ENCODE results near the gene CTSW. TPM values are rescaled to one million over a fixed set of nuclear protein-coding genes. Genes with fewer than 3 reads are reported as not detected.
A peak's percentile ranks its signal among the peaks of the same experiment; 100 is the strongest.

CTSW gene
- total RNA-seq, 1 donor from 2014 or later: 17.2 TPM

GRCh38 chr11:65868907-65869306 lies 10.7 kb upstream of the CTSW start:
- intact Hi-C loops (cut with DNase I): no loop called here
- no peak for ATAC-seq
- no peak for DNase-seq
- H3K27me3 ChIP-seq: no peaks in the 10 kb centered on the region
- no peaks in the 10 kb centered on the region for H3K9me3 ChIP-seq
- TF ChIP-seq CTCF (IDR thresholded peaks at IDR 0.05): no peak
- H3K4me3 ChIP-seq: no peak overlapping the region
- H3K27ac ChIP-seq: no peak overlapping the region
- peaks cover 42% of the 10 kb centered on the region for H3K36me3 ChIP-seq
- peaks cover 16% of the 10 kb centered on the region for H3K4me1 ChIP-seq

- Histone ChIP-seq H3K27me3 (no peaks in the 10 kb centered on the region), H3K36me3 (peaks cover 33% of the 10 kb centered on the region), H3K9me3 (no peaks in the 10 kb centered on the region), H3K27ac (no peak overlapping the region), H3K4me1 (peaks cover 19% of the 10 kb centered on the region), H3K4me3 (no peak overlapping the region)
- TF ChIP-seq CTCF (IDR thresholded peaks at IDR 0.05): no peak
- ATAC-seq (no peak), DNase-seq (no peak)
- intact Hi-C loops (cut with DNase I): no loop called here
Observed at GRCh38 chr11:65869643-65870306, 9.9 kb upstream of the CTSW start.

- no peaks in the 10 kb centered on the region for H3K27me3 ChIP-seq
- H3K36me3 ChIP-seq: peaks cover 28% of the 10 kb centered on the region
- H3K9me3 ChIP-seq: no peaks in the 10 kb centered on the region
- H3K27ac ChIP-seq: no peak overlapping the region
- intact Hi-C loops (cut with DNase I): no loop called here
- DNase-seq: no peak
- H3K4me1 ChIP-seq: peaks cover 19% of the 10 kb centered on the region
- ATAC-seq: no peak
- H3K4me3 ChIP-seq: no peak overlapping the region
- no peak for TF ChIP-seq CTCF (IDR thresholded peaks at IDR 0.05)
Observed at GRCh38 chr11:65870307-65870658, 9.4 kb upstream of the CTSW start.

- intact Hi-C loops (cut with DNase I): no loop called here
- ATAC-seq: no peak
Observed at GRCh38 chr11:65870706-65871681, 8.6 kb upstream of the CTSW start.

More at GRCh38 chr11:65870706-65871681, 8.6 kb upstream of the CTSW start:
- no peak for TF ChIP-seq CTCF (IDR thresholded peaks at IDR 0.05)
- H3K9me3 ChIP-seq: no peaks in the 10 kb centered on the region
- peak overlapping the region; percentile 59 for H3K4me3 ChIP-seq
- peaks cover 19% of the 10 kb centered on the region for H3K4me1 ChIP-seq
- no peak for DNase-seq
- peaks cover 21% of the 10 kb centered on the region for H3K36me3 ChIP-seq
- no peaks in the 10 kb centered on the region for H3K27me3 ChIP-seq
- peak overlapping the region; percentile 74 for H3K27ac ChIP-seq

All from upper lobe of right lung (tissue), 1 donor.